SW480 (cell line): ENCODE data around the gene LILRA2.
"Not testable (repeated sequence)": the region's sequence is repeated elsewhere in the genome, so short reads cannot be mapped to it uniquely, and the experiment has no call there.

ENCODE experiments used
- DNase-seq: peaks from one replicate; pipeline ENCODE4 v3.0.0-alpha.2; 2016; ENCODE audit warnings: low spot score

The LILRA2 gene

DNA sequence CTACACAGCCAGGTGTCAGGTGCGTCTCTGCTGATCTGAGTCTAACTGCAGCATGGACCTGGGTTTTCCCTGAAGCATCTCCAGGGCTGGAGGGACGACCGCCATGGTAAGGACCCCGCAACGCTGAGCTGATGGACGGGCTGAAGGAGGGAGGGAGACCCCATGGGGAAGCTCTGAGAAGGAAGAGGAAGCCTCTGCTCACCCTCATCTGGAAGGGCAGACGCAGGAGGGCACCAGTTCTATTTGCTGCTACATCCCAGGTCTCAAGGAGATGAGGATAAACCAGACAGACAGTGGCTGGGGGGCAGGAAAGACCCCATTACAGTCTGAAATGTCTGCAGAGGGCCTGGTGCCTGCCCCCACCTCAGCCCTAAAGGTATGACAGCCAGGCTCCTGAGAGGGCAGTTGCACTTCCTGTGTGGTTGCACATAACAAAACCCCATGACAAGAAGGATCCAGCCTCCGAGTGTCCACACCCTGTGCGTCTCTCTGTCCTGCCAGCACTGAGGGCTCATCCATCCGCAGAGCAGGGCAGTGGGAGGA lies at the start of gene LILRA2:
TSS of gene LILRA2 (plus strand) at position 461 of the 543 bp plus-strand sequence. CDS start 89 bp downstream, outside the sequence.
- no peak for DNase-seq

DNA sequence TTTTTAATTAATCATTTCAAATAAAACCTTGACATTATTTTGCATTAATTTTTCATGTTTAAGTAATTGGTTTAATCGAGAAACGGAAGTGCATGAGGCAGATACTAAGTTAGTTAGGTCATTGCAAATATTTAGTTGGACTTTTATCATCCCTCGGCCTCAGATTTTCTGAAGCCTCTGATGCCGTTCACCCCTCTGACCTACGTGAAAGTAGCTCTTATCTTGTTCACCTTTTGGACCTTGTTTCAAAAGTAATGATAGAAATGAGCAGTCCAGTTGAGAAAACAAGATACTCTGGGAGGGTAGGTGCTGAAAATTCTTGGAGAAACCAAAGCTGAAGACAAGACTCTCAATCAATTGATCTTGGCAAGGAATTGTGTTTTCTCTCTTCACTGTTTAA lies 48.0 kb upstream of the LILRA2 start:
- DNase-seq: no peak

DNA sequence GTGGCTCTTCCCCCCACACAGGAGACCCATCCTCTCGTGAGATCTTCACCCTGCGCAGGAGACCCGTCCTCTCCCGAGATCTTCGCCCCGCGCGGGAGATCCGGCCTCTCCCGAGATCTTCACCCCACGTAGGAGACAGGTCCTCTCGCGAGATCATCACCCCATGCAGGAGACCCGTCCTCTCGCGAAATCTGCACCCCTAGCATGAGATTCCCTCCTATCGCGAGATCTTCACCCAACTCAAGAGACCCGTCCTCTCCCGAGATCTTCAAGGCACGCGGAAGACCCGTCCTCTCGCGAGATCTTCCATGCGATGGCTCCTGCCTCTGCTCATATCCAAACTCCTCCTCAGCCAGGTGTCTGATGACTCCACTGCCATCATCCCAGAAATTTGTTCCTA lies 46.6 kb upstream of the LILRA2 start:
- no peak for DNase-seq

DNA sequence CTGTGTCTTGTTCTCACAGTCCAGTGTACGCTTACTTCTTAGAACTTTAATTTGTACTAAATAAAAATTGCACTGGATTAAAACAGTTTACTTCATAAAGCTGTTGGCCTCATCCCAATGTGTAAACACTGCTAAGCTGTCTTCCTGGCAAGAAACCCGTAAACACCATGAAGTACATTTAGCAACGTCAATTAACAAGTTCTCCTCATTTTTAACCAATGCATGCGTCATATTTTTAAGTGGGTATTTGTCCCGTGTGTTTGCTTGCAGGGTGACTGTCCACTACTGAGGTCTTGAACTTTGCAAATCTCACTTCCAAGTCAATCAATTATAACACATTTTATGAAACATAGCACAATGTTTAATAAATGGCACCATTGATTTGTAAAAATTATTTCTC lies 42.7 kb upstream of the LILRA2 start:
- DNase-seq: no peak

DNA sequence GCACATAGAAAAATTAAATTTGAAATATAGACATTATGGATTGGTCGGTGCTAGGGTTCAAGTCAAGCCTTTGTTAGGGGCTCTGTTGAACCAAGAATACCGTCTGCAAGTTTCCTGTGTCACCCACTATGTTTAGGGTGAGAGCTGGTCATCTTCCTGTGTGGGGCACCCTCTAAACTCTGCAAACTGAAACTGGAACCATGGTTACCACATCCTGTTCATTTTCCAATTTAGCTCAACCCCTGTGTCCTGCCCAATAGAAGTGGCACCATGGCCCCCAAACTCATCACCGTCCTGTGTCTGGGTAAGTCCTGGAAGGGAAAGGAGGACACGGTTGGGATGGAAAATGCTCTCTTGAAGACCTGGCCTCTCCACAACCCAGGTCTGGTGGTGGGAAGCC lies 41.1 kb upstream of the LILRA2 start:
- DNase-seq: no peak

DNA sequence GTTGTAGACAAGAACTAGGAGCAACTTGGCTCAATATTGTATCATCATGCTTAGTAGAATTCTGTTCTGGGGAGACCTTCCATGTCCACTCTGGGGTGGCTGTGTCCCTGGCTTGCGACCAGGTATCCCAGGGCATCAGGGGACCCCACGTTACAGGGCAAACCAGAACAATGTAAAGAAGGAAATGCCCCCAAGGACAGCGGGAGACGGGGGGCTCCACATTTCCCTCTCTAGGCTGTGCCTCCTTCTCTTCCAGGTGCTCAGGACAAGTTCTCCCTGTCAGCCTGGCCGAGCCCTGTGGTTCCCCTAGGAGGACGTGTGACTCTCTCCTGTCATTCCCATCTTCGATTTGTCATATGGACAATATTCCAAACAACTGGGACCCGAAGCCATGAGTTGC lies 40.1 kb upstream of the LILRA2 start:
- no peak for DNase-seq

DNA sequence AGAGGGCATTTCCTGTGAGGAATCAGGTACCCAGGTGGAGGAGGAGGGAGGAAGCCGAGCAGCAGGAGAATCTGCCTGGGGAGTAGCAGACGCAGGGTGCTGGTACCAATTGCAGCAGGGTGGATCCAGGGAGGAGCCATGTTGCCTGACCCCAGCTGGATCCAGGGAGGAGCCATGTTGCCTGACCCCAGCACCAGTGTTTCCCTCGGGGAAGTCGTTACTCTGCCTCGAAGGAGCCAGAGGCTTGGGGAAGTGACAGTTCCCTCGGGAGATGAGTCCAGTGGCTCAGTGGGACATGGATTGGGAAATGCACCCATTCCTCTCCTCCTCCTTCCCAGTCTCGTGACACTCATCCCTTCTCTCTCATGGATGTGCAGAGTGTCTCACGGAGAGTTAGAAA lies 39.4 kb upstream of the LILRA2 start:
- no peak for DNase-seq

DNA sequence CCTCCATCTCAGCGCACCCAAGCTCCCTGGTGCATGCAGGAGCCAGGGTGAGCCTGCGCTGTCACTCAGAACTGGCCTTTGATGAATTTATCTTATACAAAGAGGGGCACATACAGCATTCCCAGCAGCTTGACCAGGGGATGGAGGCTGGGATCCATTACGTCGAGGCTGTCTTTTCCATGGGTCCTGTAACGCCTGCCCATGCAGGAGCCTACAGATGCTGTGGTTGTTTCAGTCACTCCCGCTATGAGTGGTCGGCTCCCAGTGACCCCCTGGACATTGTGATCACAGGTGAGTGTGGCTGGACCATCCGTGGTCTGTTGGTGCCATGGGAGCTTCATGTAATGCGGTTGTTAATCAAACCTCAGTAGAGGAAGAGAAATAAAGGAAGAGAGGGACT lies 38.0 kb upstream of the LILRA2 start:
- DNase-seq: no peak

DNA sequence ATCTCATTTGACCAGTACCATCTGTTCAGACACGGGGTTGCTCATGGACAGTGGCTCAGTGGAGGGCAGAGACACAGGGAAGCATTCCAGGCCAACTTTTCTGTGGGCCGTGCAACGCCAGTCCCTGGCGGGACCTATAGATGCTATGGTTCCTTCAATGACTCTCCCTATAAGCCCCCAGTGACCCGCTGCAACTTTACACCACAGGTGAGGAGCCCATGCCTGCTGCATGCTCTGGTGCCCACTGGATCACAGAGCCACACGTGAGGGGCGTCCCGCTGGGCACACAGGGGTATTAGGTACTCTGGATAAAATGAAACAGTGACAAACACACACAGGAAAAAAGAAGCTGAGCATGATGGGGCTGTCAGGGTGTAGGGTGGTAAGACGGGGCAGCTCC lies 36.6 kb upstream of the LILRA2 start:
- DNase-seq: no peak

DNA sequence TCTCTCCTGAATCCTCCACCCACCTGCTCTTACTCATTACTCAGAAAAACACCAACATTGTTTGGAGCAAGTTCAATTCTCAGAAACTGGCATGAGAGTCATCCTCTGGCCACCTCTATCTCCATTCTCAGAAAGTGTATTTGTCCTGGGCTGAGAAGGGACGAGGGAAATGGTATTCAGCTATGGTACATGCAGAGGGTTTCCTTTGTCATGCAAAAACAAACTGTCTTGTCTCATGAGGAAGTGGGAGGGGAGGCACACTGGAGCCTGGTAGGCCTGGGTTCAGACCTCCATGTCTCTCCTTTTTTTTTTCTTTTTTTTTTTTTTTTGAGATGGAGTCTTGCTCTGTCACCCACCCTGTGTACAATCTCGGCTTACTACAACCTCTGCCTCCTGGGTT lies 31.9 kb upstream of the LILRA2 start:
- no peak for DNase-seq

DNA sequence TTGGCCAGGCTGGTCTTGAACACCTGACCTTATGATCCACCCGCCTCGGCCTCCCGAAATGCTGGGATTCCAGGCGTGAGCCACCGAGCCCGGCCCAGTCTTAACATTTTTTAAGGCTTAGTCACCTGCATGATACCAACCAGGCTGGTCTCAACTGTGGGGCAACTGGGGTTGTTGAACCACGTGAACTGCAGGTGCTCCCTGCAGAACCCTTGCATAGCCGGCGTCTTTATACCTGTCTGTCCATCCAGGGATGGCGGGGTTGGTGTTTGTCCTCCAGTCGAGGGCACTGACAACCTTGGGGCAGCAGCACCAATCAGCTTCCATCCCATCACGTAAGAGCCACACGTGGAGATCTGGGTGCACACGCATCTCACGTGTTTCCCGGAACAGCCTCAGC lies 24.8 kb upstream of the LILRA2 start:
- DNase-seq: no peak

DNA sequence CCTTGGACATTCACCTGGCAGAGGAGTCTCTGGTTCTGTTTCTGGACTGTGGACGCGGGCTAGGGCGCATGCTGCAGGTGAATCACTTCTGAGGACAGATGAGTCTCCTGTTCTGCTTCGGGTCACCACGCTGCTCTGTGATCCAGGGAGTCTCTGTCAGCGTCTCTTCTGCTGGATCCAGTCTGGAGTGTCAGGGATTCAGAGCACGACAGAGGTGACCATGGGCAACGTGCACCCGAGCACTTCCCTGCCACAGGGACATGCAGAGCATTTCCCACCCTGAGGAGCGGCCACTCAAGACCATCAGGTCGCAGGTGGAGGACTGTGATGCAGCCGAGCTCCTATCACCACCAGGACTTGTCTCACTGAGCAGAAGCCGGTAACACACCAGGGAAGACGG lies 24.4 kb upstream of the LILRA2 start:
- DNase-seq: no peak

DNA sequence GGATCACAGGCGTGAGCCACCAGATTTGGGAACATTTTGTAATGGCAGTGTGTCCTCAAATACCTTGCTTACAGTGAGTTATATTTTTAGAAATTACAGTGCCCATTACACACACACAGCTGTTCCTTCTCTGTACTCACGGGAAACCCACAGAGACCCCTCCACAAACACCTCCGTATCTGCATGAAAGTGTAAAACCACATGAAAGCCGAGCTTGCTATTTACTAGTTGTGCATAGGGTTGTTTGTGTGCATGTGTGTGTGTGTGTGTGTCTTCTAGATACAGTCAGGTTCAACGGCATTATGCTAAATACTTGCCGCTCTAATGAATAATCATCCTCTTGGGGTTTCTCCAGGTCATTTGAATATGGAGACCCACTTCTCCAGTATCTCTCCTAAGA lies 22.3 kb upstream of the LILRA2 start:
- DNase-seq: no peak

DNA sequence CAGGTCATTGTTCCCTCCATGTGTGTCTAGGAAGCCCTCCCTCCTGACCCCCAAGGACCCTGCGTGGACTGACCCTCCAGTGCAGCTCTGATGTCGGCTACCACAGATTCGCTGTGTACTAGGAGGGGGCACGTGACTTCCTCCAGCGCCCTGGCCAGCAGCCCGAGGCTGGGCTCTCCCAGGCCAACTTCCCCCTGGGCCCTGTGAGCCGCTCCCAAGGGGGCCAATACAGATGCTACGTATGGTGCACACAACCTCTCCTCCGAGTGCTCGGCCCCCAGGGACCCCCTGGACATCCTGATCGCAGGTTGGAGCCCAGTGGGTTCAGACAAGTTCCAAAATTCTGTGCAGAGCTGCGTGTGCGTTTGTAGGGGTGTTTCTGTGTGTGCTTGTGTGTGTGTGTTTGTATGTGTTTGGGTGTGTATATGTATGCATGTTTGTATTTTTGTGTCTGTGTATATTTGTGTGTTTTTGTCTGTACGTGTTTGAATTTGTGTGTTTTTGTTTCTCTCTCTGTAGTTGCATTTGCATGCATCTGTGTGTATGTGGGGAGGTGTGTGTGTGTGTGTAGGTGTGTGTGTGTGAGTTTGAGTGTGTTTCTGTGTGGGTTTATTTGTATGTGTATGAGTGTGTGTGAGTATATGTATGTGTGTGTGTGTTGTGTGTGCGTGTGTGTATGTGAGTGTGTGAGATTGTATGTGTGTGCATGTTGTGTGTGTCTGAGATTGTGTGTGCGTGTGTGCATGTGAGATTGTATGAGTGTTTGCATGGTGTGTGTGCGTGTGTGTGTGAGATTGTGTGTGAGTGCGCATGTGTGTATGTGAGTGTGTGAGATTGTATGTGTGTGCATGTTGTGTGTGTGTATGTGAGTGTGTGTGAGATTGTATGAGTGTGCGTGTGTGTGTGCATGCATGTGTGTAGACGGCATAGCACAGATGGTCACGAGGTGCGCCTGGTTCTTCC lies 21.4 kb upstream of the LILRA2 start:
- DNase-seq: no peak

DNA sequence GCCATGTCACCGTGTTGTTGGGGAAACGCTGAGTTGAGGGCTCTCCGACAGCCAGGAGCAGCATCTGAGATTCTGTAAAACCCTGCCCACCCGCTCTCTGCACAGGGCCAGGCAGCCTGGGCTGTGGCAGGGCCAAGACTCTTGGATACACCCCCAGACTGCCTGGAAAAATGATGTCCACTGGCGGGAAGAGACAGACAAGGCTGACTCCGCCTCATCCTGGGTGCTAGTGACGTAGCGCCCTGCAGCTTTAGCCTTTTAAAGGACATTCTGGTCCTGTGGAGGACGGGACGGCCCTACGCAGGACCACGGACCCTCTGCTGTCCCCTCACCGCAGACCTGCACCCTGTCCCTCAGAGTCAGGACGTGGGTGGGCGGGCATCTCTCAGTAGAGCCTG lies 20.7 kb upstream of the LILRA2 start:
- DNase-seq: no peak

DNA sequence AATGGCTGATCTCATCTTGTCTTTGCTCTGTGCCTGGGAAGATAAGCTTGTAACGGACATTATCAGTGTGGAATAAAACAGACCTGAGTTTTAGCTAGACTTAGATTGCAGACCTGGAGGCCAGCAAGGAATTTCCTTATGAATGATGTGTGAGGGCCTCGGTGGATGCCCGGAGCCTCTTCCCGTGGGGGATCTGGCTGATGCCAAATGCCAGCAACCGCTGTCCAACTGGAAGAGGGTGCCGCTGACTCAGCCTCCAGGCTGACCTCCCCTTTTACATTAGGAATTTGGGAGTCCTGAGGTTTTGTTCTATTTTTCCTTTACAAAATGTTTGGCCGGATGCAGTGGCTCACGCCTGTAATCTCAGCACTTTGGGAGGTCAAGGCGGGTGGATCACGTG lies 19.6 kb upstream of the LILRA2 start:
- no peak for DNase-seq

DNA sequence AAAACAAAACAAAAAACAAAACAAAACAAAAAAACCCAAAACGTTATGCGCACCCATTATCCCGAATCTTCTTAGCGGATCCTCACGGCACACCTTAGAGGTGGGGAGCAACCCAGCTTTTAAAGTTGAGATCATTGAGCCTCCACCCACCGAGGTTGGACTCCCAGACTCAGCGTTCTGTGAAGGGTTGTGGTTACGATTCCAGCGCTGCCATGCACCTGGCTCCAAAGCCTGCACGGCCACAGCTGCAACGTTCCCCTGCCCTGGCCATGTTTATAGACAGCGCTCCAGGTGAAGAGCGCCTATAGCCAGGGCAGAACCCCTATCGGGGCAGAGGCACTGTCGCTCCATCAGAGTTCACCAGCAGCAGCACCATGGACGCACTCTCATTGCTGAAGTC lies 18.7 kb upstream of the LILRA2 start:
- no peak for DNase-seq

DNA sequence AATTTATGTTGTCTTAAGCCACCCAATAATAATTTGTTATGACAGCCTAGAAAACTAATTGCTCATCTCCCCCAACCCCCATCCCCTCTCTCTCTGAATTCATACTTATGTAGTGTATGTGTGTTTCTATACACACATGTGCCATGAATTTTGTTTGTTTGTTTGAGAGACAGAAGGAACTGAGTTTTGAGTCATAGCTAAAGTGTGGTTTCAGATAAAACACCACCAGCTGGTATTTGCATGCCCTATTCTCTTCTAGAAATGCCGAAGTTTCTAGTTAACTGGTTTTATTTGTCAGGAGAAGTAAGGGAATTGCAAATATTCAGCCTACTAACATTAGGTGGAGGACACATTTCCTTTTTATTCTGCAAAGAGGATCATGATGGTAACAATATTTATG lies 17.4 kb upstream of the LILRA2 start:
- DNase-seq: no peak

DNA sequence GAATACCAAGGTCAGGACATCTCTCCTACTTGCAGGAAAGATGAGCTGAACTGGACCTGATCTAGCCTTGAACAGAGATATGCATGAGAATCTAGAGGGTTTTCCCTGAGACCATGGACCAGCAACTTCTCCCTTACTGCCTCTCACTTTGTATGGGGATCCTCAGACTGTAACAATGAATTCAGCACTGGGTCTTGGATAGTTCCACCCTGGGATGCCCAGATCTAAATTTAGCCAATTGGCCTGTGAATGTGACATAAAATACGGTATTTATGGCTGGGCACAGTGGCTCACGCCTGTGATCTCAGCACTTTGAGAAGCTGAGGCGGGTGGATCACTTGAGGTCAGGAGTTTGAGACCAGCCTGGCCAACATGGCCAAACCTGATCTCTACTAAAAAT lies 15.3 kb upstream of the LILRA2 start:
- no peak for DNase-seq

DNA sequence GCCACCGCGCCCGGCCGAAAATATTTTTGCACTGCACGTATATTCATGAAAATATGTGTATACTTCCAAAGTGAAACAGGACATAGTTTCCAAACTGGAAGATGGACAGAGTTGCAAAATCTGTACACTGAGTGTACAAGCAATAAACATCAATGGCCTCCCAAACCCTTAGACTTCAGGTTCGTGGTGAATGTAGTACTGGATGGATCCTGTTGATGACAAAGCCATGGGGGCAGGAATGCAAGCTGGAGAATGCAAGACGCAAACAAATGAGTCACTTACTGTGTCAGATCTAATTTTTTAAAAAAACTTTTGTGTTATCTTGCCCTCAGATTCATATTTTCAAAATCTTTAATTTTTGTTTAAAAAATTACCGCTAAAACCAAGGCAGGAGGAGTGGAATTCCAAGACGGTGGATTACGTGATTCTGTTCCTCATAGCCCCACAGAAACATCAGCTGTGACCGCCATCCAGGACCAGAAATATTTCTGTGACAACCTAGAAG lies 12.7 kb upstream of the LILRA2 start:
- no peak for DNase-seq

DNA sequence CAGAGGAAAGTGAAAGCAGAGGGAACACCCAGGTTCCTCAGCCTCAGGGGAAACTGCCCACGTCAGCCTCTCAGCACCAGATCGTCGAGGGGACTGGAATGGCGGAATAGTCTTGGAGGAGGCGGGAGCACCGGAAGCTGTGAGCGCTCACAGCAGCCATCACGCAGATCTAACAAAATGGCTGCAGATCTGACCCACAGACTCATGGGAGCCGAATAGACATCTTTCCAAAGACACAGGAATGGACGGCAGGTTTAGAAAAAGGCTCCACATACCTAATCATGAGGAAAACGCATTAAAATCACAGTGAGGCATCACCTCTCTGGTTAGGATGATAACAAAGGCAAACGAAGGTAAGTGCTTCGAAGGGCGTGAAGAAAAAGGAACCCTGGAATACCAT lies 11.8 kb upstream of the LILRA2 start:
- DNase-seq: no peak

DNA sequence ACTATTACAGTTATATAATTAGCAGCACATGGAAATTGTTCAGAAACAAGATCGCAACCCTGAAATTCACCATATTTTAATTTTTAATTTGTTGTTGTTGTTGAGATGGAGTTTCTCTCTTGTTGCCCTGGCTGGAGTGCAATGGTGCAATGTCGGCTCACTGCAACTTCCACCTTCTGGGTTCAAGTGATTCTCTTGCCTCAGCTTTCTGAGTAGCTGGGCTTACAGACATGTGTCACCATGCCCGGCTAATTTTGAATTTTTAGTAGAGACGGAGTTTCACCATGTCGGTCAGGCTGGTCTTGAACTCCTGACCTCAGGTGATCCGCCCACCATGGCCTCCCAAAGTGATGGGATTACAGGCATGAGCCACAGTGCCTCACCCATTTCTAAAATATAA lies 10.4 kb upstream of the LILRA2 start:
- DNase-seq: not testable (repeated sequence)

DNA sequence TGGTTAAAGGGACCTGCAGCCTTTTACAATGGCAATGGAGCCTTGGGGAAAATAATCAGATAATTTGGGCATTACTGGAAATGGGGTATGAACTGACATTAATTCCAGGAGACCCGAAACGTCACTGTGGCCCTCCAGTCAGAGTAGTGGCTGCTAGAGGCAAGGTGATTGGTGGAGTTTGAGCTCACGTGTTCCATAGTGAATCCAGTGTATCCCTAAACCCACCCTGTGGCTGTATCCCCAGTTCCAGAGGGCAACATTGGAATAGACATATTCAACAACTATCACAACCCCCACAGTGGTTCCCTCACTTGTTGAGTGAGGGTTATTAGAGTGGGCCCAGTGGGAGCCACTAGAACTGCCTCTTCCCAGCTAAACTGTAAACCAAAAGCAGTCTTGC lies 3.3 kb upstream of the LILRA2 start:
- DNase-seq: no peak
